Stimulated activated CD4-positive, alpha-beta T cell treated with anti-CD3 and anti-CD28 coated beads, TNF-alpha, amount 100 ng/mL, for 24 hours (primary cell): ENCODE measurements around the gene ZNF79.
"Not testable (repeated sequence)": the region's sequence is repeated elsewhere in the genome, so short reads cannot be mapped to it uniquely, and the experiment has no call there.

Experiments
- DNase-seq, 3 experiments: peaks; one replicate each; pipeline ENCODE4 v3.0.0-alpha.2; 2020; ENCODE audit warnings: low read depth in 3 of 3

The ZNF79 gene

GRCh38 chr9:127455324-127455992, 31.3 kb downstream of the ZNF79 start:
- DNase-seq = no peak

- no peak for DNase-seq
Measured at GRCh38 chr9:127457191-127457878, 33.2 kb downstream of the ZNF79 start.

- no peak for DNase-seq
Measured at GRCh38 chr9:127458921-127459320, 34.7 kb downstream of the ZNF79 start.

GRCh38 chr9:127463382-127463781, 39.2 kb downstream of the ZNF79 start:
- DNase-seq = no peak

GRCh38 chr9:127463911-127464310, 39.7 kb downstream of the ZNF79 start:
- DNase-seq = no peak

GRCh38 chr9:127466407-127466917, 42.3 kb downstream of the ZNF79 start:
- not testable (repeated sequence) for DNase-seq

- DNase-seq = no peak
Measured at GRCh38 chr9:127467621-127468020, 43.4 kb downstream of the ZNF79 start.

GRCh38 chr9:127470662-127471061, 46.5 kb downstream of the ZNF79 start:
- DNase-seq = no peak

- no peak for DNase-seq
Measured at GRCh38 chr9:127473501-127473900, 49.3 kb downstream of the ZNF79 start.

GRCh38 chr9:127473932-127474331, 49.8 kb downstream of the ZNF79 start:
- no peak for DNase-seq

GRCh38 chr9:127474592-127474991, 50.4 kb downstream of the ZNF79 start:
- DNase-seq = no peak

GRCh38 chr9:127479507-127480081, 55.4 kb downstream of the ZNF79 start:
- DNase-seq = no peak

GRCh38 chr9:127482662-127483061, 58.5 kb downstream of the ZNF79 start:
- DNase-seq = no peak

GRCh38 chr9:127485995-127486394, 61.8 kb downstream of the ZNF79 start:
- DNase-seq = no peak

- no peak for DNase-seq
Measured at GRCh38 chr9:127488946-127489345, 64.8 kb downstream of the ZNF79 start.

GRCh38 chr9:127489471-127490115, 65.4 kb downstream of the ZNF79 start:
- DNase-seq = no peak

GRCh38 chr9:127490535-127491230, 66.5 kb downstream of the ZNF79 start:
- DNase-seq = no peak

GRCh38 chr9:127491516-127491915, 67.3 kb downstream of the ZNF79 start:
- DNase-seq = no peak

GRCh38 chr9:127492616-127493015, 68.4 kb downstream of the ZNF79 start:
- no peak for DNase-seq

GRCh38 chr9:127493592-127494303, 69.6 kb downstream of the ZNF79 start:
- no peak for DNase-seq

- DNase-seq = no peak
Measured at GRCh38 chr9:127494304-127494702, 70.1 kb downstream of the ZNF79 start.
